A375 (cell line): ENCODE measurements around the gene BCL2L13. TPM values are rescaled to one million over a fixed set of nuclear protein-coding genes. Genes with fewer than 3 reads are reported as not detected.

ENCODE experiments used
- small RNA-seq: library from RNA; depleted of rRNA; stranded (forward); fragments of <200 nt; gene quantifications from one replicate; pipeline ENCODE3, GENCODE V24; 2014
- total RNA-seq: library from RNA; depleted of rRNA; stranded (reverse); fragments of >200 nt; shearing (Covaris generic); gene quantifications from 2 replicates; pipeline ENCODE4 v1.2.3, GENCODE V29; 2014; rRNA removed

Gene BCL2L13
- total RNA-seq: 36.1 and 55.6 TPM in 2 replicates

GRCh38 chr22:17638432-17639246 lies at the start of gene BCL2L13:
Gene BCL2L13 (plus strand): TSS chr22:17638757. CDS start chr22:17655712, 16,955 bp downstream.

GRCh38 chr22:17628406-17629172 lies 10.0 kb upstream of the BCL2L13 start, which contains the start of gene ATP6V1E1:
Gene ATP6V1E1 (minus strand): TSS chr22:17628749. CDS start chr22:17628635, 114 bp downstream.

GRCh38 chr22:17774206-17774925 lies 135.8 kb downstream of the BCL2L13 start, which contains the start of gene BID:
Gene BID (minus strand): TSS chr22:17774469. CDS start chr22:17750116, 24,353 bp downstream.

Small RNA genes lying within 50 kb of the gene (small RNA-seq; reads per million reads assigned to genes)
- gene MIR3198-1: not detected

Other genes with a start within 250 kb of the BCL2L13 start
- 0.21 TPM in 1 of 2 replicates, not detected in the other for gene SLC25A18, start 75.3 kb upstream of the BCL2L13 start, total RNA-seq
- gene ATP6V1E1, start 10.0 kb upstream of the BCL2L13 start, total RNA-seq: 81.5 and 91.9 TPM in 2 replicates
- gene BID, start 135.7 kb downstream of the BCL2L13 start, total RNA-seq: 71.7 and 84.3 TPM in 2 replicates